ENCODE measurements around the gene CENPS. TPM values are rescaled to one million over a fixed set of nuclear protein-coding genes. Genes with fewer than 3 reads are reported as not detected.

CENPS gene
- total and polyA plus RNA-seq, 9 of the 15 experiments (the other 6 are each of a cell fraction or from before 2014, with no cell fraction given), result 10.2 to 36.0 (median 26.0) TPM

DNA sequence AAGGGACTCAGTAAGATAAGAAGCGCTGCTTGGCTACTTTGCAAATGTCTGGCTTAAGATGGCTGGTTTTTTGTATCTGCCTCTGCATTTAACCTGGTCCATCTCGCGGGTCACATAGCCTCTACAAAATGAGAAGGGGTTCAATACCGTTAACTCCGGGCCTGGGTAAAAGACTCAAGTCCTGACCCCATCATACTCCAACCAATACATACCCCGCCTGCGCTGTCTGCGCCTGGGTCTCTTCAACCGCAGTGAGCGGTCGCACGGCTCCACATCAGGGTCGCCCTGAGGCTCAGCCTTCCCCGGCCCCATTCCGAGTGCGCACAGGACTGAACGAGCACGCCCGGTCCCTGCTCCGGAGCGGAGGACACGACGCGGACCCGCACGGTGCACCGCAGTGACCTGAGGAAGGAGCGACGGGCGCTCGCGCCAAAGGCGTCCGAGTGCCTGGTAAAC is 31.9 kb upstream of the CENPS start (continued):
- TF ChIP-seq, protein P1, sequence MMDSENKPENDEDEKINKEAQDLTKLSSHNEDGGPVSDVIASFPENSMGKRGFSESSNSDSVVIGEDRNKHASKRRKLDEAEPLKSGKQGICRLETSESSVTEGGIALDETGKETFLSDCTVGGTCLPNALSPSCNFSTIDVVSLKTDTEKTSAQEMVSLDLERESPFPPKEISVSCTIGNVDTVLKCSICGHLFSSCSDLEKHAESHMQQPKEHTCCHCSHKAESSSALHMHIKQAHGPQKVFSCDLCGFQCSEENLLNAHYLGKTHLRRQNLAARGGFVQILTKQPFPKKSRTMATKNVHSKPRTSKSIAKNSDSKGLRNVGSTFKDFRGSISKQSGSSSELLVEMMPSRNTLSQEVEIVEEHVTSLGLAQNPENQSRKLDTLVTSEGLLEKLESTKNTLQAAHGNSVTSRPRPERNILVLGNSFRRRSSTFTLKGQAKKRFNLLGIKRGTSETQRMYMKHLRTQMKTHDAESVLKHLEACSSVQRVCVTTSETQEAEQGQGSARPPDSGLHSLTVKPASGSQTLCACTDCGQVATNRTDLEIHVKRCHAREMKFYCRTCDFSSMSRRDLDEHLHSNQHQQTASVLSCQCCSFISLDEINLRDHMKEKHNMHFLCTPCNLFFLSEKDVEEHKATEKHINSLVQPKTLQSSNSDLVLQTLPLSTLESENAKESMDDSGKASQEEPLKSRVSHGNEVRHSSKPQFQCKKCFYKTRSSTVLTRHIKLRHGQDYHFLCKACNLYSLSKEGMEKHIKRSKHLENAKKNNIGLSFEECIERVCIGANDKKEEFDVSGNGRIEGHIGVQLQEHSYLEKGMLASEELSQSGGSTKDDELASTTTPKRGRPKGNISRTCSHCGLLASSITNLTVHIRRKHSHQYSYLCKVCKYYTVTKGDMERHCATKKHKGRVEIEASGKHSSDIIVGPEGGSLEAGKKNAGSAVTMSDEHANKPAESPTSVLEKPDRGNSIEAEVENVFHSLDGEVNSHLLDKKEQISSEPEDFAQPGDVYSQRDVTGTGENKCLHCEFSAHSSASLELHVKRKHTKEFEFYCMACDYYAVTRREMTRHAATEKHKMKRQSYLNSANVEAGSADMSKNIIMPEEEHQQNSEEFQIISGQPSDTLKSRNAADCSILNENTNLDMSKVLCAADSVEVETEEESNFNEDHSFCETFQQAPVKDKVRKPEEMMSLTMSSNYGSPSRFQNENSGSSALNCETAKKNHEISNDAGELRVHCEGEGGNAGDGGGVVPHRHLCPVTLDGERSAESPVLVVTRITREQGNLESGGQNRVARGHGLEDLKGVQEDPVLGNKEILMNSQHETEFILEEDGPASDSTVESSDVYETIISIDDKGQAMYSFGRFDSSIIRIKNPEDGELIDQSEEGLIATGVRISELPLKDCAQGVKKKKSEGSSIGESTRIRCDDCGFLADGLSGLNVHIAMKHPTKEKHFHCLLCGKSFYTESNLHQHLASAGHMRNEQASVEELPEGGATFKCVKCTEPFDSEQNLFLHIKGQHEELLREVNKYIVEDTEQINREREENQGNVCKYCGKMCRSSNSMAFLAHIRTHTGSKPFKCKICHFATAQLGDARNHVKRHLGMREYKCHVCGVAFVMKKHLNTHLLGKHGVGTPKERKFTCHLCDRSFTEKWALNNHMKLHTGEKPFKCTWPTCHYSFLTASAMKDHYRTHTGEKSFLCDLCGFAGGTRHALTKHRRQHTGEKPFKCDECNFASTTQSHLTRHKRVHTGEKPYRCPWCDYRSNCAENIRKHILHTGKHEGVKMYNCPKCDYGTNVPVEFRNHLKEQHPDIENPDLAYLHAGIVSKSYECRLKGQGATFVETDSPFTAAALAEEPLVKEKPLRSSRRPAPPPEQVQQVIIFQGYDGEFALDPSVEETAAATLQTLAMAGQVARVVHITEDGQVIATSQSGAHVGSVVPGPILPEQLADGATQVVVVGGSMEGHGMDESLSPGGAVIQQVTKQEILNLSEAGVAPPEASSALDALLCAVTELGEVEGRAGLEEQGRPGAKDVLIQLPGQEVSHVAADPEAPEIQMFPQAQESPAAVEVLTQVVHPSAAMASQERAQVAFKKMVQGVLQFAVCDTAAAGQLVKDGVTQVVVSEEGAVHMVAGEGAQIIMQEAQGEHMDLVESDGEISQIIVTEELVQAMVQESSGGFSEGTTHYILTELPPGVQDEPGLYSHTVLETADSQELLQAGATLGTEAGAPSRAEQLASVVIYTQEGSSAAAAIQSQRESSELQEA (IDR thresholded peaks at IDR 0.05; ENCODE audit: low read depth), result no peak
- TF ChIP-seq E2F3 (CRISPR knock-in tag; IDR thresholded peaks at IDR 0.05), result 0 out of 2 replicates have a peak, but pooled peaks have one; percentile 39
- TF ChIP-seq ZNF384 (IDR thresholded peaks at IDR 0.05; ENCODE audit: low read depth, low read length), result no peak
- TF ChIP-seq PHF20 (IDR thresholded peaks at IDR 0.05; ENCODE audit: partially characterized antibody), result no peak
- no peak for TF ChIP-seq SAP30 (IDR thresholded peaks at IDR 0.05; ENCODE audit: borderline replicate concordance, insufficient read depth, low read depth, low read length, poor library complexity, severe bottlenecking)
- no peak for TF ChIP-seq ZNF717 (CRISPR knock-in tag; IDR thresholded peaks at IDR 0.05)
- TF ChIP-seq, protein P2, sequence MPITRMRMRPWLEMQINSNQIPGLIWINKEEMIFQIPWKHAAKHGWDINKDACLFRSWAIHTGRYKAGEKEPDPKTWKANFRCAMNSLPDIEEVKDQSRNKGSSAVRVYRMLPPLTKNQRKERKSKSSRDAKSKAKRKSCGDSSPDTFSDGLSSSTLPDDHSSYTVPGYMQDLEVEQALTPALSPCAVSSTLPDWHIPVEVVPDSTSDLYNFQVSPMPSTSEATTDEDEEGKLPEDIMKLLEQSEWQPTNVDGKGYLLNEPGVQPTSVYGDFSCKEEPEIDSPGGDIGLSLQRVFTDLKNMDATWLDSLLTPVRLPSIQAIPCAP (CRISPR knock-in tag; IDR thresholded peaks at IDR 0.05; ENCODE audit: borderline replicate concordance), result no peak
- no peak for TF ChIP-seq MEF2A (IDR thresholded peaks at IDR 0.05; ENCODE audit: control insufficient read depth, low read depth, low read length)
- TF ChIP-seq, protein P3, sequence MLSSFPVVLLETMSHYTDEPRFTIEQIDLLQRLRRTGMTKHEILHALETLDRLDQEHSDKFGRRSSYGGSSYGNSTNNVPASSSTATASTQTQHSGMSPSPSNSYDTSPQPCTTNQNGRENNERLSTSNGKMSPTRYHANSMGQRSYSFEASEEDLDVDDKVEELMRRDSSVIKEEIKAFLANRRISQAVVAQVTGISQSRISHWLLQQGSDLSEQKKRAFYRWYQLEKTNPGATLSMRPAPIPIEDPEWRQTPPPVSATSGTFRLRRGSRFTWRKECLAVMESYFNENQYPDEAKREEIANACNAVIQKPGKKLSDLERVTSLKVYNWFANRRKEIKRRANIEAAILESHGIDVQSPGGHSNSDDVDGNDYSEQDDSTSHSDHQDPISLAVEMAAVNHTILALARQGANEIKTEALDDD (IDR thresholded peaks at IDR 0.05), result no peak
- TF ChIP-seq, protein P4, sequence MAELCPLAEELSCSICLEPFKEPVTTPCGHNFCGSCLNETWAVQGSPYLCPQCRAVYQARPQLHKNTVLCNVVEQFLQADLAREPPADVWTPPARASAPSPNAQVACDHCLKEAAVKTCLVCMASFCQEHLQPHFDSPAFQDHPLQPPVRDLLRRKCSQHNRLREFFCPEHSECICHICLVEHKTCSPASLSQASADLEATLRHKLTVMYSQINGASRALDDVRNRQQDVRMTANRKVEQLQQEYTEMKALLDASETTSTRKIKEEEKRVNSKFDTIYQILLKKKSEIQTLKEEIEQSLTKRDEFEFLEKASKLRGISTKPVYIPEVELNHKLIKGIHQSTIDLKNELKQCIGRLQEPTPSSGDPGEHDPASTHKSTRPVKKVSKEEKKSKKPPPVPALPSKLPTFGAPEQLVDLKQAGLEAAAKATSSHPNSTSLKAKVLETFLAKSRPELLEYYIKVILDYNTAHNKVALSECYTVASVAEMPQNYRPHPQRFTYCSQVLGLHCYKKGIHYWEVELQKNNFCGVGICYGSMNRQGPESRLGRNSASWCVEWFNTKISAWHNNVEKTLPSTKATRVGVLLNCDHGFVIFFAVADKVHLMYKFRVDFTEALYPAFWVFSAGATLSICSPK (IDR thresholded peaks at IDR 0.05; ENCODE audit: borderline replicate concordance), result no peak
- no peak for TF ChIP-seq SRF (CRISPR knock-in tag; IDR thresholded peaks at IDR 0.05)
- TF ChIP-seq NR4A1 (CRISPR knock-in tag; IDR thresholded peaks at IDR 0.05), result peak; percentile 92; the same call in 1 of the 2 replicates
- TF ChIP-seq NR4A1 (tag; IDR thresholded peaks at IDR 0.05), result no peak
- no peak for TF ChIP-seq RBFOX2 (IDR thresholded peaks at IDR 0.05; ENCODE audit: low read depth, low read length)
- TF ChIP-seq FUS (optimal IDR thresholded peaks at IDR 0.05; ENCODE audit: low read depth, low read length), result no peak

All from K562 (cell line).